K562 (cell line): ENCODE measurements around the gene PACRG. TPM values are rescaled to one million over a fixed set of nuclear protein-coding genes. Genes with fewer than 3 reads are reported as not detected.

ENCODE experiments used
- ATAC-seq: fragments of 200-7000 bp; cut with Tn5 transposase; 3 replicates; pipeline ENCODE4 v1.9.1; 2020; ENCODE audit warnings: moderate library complexity
- BruUV-seq: library from RNA; stranded (reverse); fragments of 400-500 nt; replicated peaks from 2 replicates; lab custom pipeline; 2021; lab: Mats Ljungman, UMichigan
- CTCF ChIA-PET: fragments of 300-600 bp; formaldehyde crosslinking; extraction: SDS; loops from one replicate; lab custom pipeline; 2021; ENCODE audit warnings: low intra/inter-chr PET ratio; lab: Yijun Ruan, JAX
- POLR2A ChIA-PET: fragments of 300-600, 350-650 bp; sonication (Branson Sonifier 250); formaldehyde crosslinking; extraction: SDS; loops from one replicate; lab custom pipeline; 2021; ENCODE audit warnings: antibody characterized with exemption, inconsistent platforms; lab: Yijun Ruan, JAX
- DNase-seq, 4 experiments: peaks; one replicate each; pipeline versions ENCODE4 v3.0.0 to v3.0.0-alpha.2; 2011 to 2018; ENCODE audit warnings: low spot score in 3 of 4, mixed read lengths in 3 of 4; ENCODE audit errors: extremely low read depth in 1 of 4
- FAIRE-seq: peaks from 2 replicates; lab custom pipeline; 2011; peaks lifted over from hg19 to GRCh38; lab: Jason Lieb, UNC
- H2AFZ ChIP-seq: 2 replicates; pipeline ENCODE4 v1.6.0; 2011; ENCODE audit warnings: low read depth, low read length, control low read depth, inconsistent platforms
- H3K27ac ChIP-seq: fragments of 200-600 bp; 3 replicates; pipeline ENCODE4 v1.8.0; 2011; ENCODE audit warnings: low read depth, mild to moderate bottlenecking, control low read depth, inconsistent platforms, low read length, moderate library complexity, mixed read lengths; ENCODE audit errors: extremely low read depth
- H3K27me3 ChIP-seq, 2 experiments: fragments of 300-600 bp in 1 of 2; 2 replicates in 1 of 2; 3 replicates in 1 of 2; pipeline versions ENCODE4 v1.6.0 to v1.8.0; 2011; ENCODE audit warnings: inconsistent platforms in 2 of 2, low read length in 2 of 2, mild to moderate bottlenecking in 1 of 2, mixed read lengths in 1 of 2, moderate library complexity in 1 of 2; ENCODE audit not compliant: control insufficient read depth in 2 of 2, insufficient read depth in 2 of 2
- H3K36me3 ChIP-seq: fragments of 300-600 bp; 3 replicates; pipeline ENCODE4 v1.8.0; 2011; ENCODE audit warnings: mild to moderate bottlenecking, low read length, inconsistent platforms; ENCODE audit not compliant: control insufficient read depth, insufficient read depth
- H3K4me1 ChIP-seq, 2 experiments: fragments of 200-600 bp in 1 of 2; replicated peaks in 1 of 2; 2 replicates in 1 of 2; 3 replicates in 1 of 2; pipeline versions ENCODE4 v1.5.1 to v1.8.0; 2011; ENCODE audit warnings: inconsistent platforms in 2 of 2, low read length in 2 of 2, mild to moderate bottlenecking in 1 of 2, mixed read lengths in 1 of 2, moderate library complexity in 1 of 2; ENCODE audit not compliant: control insufficient read depth in 2 of 2, insufficient read depth in 2 of 2
- H3K4me2 ChIP-seq: 2 replicates; pipeline ENCODE4 v1.6.1; 2011; ENCODE audit warnings: low read length, control low read depth, inconsistent platforms, mixed read lengths; ENCODE audit not compliant: insufficient read depth
- H3K4me3 ChIP-seq: fragments of 200-600 bp; sonication (generic), shearing (Covaris generic); 2 replicates; pipeline ENCODE4 v1.5.1; 2016; ENCODE audit warnings: control low read depth, inconsistent platforms
- H3K79me2 ChIP-seq: fragments of 200-600 bp; 3 replicates; pipeline ENCODE4 v1.8.0; 2011; ENCODE audit warnings: low read length, inconsistent platforms; ENCODE audit not compliant: control insufficient read depth, insufficient read depth
- H3K9ac ChIP-seq, 2 experiments: 2 replicates each; pipeline versions ENCODE4 v1.6.0 to v1.6.1; 2011; ENCODE audit warnings: low read depth in 2 of 2, low read length in 2 of 2, control low read depth in 1 of 2, inconsistent platforms in 1 of 2, mild to moderate bottlenecking in 1 of 2, mixed read lengths in 1 of 2; ENCODE audit not compliant: insufficient read depth in 1 of 2
- H3K9me1 ChIP-seq: one replicate; pipeline ENCODE4 v1.6.0; 2011; ENCODE audit warnings: inconsistent platforms, mild to moderate bottlenecking, low read length, moderate library complexity; ENCODE audit not compliant: control insufficient read depth, insufficient read depth
- H3K9me3 ChIP-seq: replicated peaks from 2 replicates; pipeline ENCODE4 v1.5.1; 2011; ENCODE audit warnings: low read depth, low read length, inconsistent platforms; ENCODE audit not compliant: control insufficient read depth, insufficient read depth
- H4K20me1 ChIP-seq: replicated peaks from 2 replicates; pipeline ENCODE4 v1.6.1; 2011; ENCODE audit warnings: low read length, inconsistent platforms, mixed read lengths; ENCODE audit not compliant: control insufficient read depth, insufficient read depth
- ATF7 ChIP-seq: fragments of 450-650 bp; IDR thresholded peaks from 2 replicates; pipeline ENCODE4 v1.7.1; 2014; ENCODE audit warnings: mild to moderate bottlenecking, moderate library complexity
- CUX1 ChIP-seq: fragments of 200-800 bp; sonication (Bioruptor generic); IDR thresholded peaks from 2 replicates; pipeline ENCODE4 v1.6.1; 2016; ENCODE audit warnings: missing genetic modification characterization, missing compliant biosample characterization
- GTF2F1 ChIP-seq: IDR thresholded peaks from 2 replicates; pipeline ENCODE4 v1.6.1; 2011; ENCODE audit warnings: low read depth, low read length, improper control_type of control experiment
- KDM5B ChIP-seq: fragments of 200-600 bp; sonication (generic); IDR thresholded peaks from 2 replicates; pipeline ENCODE4 v1.6.1; 2012; ENCODE audit warnings: low read depth, mild to moderate bottlenecking, moderate library complexity, low read length, control low read depth, inconsistent platforms; ENCODE audit not compliant: insufficient replicate concordance
- KLF1 ChIP-seq: fragments of 450-650 bp; IDR thresholded peaks from 2 replicates; pipeline ENCODE4 v1.6.1; 2016; ENCODE audit warnings: missing genetic modification characterization, missing compliant biosample characterization
- MCM7 ChIP-seq, 2 experiments: fragments of 450-650 bp; IDR thresholded peaks; 2 replicates each; pipeline ENCODE4 v1.6.1; 2016 to 2018
- PHB2 ChIP-seq: fragments of 450-650 bp; IDR thresholded peaks from 2 replicates; pipeline ENCODE4 v1.6.1; 2017; ENCODE audit warnings: low read depth
- XRCC5 ChIP-seq: fragments of 200-400 bp; formaldehyde crosslinking; IDR thresholded peaks from 2 replicates; pipeline ENCODE4 v1.6.1; 2017; ENCODE audit warnings: low read depth, mild to moderate bottlenecking, low read length
- ZNF77 ChIP-seq: fragments of 250-450 bp; sonication (Bioruptor Pico); IDR thresholded peaks from 2 replicates; pipeline ENCODE4 v1.5.0; 2020
- WGBS: fragments of 100-300 bp; shearing (Covaris generic); methylation state at CpG from one replicate; pipeline ENCODE4 v1.1.6; 2016; ENCODE audit warnings: low coverage, mixed read lengths; ENCODE audit not compliant: insufficient coverage; ENCODE audit errors: missing lambda C conversion rate; 5-methylcytosine and 5-hydroxymethylcytosine counted together
- in situ Hi-C: fragments of 300-500 bp; cut with MboI; formaldehyde crosslinking; loops from 4 replicates; pipeline ENCODE4 v1.15.0; 2018; ENCODE audit warnings: inconsistent platforms, mixed read lengths
- intact Hi-C: fragments of 100-400 bp; cut with micrococcal nuclease; formaldehyde crosslinking; loops from 2 replicates; pipeline ENCODE4 v1.14.2; 2022
- polyA plus RNA-seq, 8 experiments: library from polyadenylated mRNA; depleted of rRNA in 4 of 8; stranded (reverse) in 5 of 8; unstranded in 3 of 8; fragments of >200 nt; fragmentation: Nextera tagmentation in 2 of 8; fragmentation: Illumina TruSeq in 1 of 8; extraction: Ambion mirVana in 2 of 8; extraction: Trizol in 1 of 8; gene quantifications; 2 replicates each; pipeline versions ENCODE4 v1.2.1 to v1.2.3, GENCODE V29; 2011 to 2014; ENCODE audit warnings: inconsistent platforms in 1 of 8, missing spikeins in 1 of 8
- total RNA-seq, 7 experiments: library from RNA; depleted of rRNA in 6 of 7; stranded (reverse); fragments of >200 nt in 6 of 7; fragmentation: Illumina TruSeq in 2 of 7; extraction: Trizol in 2 of 7; gene quantifications; 2 replicates each; pipeline versions ENCODE4 v1.2.1 to v1.2.3, GENCODE V29; 2011 to 2021; ENCODE audit warnings: low replicate concordance in 1 of 7

Gene PACRG
- total and polyA plus RNA-seq, 9 of the 15 experiments (the other 6 are each of a cell fraction or from before 2014, with no cell fraction given), result 0.04 TPM; not detected in 8

- peaks cover under 1 to 14% of the 10 kb centered on the region in 2 experiments; a peak in 2 of 5 replicates for H3K27me3 ChIP-seq
- DNase-seq, result no peak
- no peak overlapping the region; the same call in 1 of the 2 replicates for H2AFZ ChIP-seq
- 0 out of 3 replicates have a peak, but pooled peaks have one; percentile 19 for ATAC-seq
- H3K4me3 ChIP-seq, result no peak overlapping the region
- no peak overlapping the region for H3K4me2 ChIP-seq
- no peak overlapping the region for H3K27ac ChIP-seq
- no peaks in the 10 kb centered on the region for H3K36me3 ChIP-seq
- no peak overlapping the region for H3K9ac ChIP-seq
- H3K79me2 ChIP-seq, result no peaks in the 10 kb centered on the region
- no peaks in the 10 kb centered on the region for H3K4me1 ChIP-seq
- H4K20me1 ChIP-seq, result no peaks in the 10 kb centered on the region
- H3K9me3 ChIP-seq, result no peaks in the 10 kb centered on the region
- 7% methylated on average over 11 of the region's 11 CpGs for WGBS
- no TSS peak for BruUV-seq
- no peak for FAIRE-seq
- H3K9me1 ChIP-seq, result no peaks in the 10 kb centered on the region
- in situ Hi-C loops, result no loop called here
- ChIA-PET POLR2A (no interaction called here), CTCF (no interaction called here)
- TF ChIP-seq XRCC5, result no peak
- TF ChIP-seq KDM5B, result no peak
- TF ChIP-seq KLF1 (tag), result no peak
- TF ChIP-seq PHB2, result no peak
- no peak for TF ChIP-seq ZNF77 (CRISPR knock-in tag)
- TF ChIP-seq ATF7, result no peak
- TF ChIP-seq CUX1 (CRISPR knock-in tag), result no peak
- no peak for TF ChIP-seq GTF2F1
- TF ChIP-seq MCM7 (IDR thresholded peaks at IDR 0.05), result no peak
- intact Hi-C loops, result no loop called here
These were observed 441.7 kb downstream of the PACRG start for GRCh38 chr6:163169521-163169920.
